ENCODE measurements around the gene OSBPL3. TPM values are rescaled to one million over a fixed set of nuclear protein-coding genes. Genes with fewer than 3 reads are reported as not detected.

OSBPL3 gene
- total RNA-seq, 1 experiment from 2014 or later: 8.6 TPM

- Histone ChIP-seq H3K14ac (ENCODE audit: insufficient read depth, low read length) (no peak overlapping the region), H4K20me1 (ENCODE audit: control insufficient read depth, insufficient read depth, insufficient read length) (no peaks in the 10 kb centered on the region), H3K56ac (ENCODE audit: insufficient read length, low read depth, low read length) (no peak overlapping the region), H4K5ac (ENCODE audit: insufficient read length, low read depth, low read length) (no peak overlapping the region), H3K18ac (ENCODE audit: insufficient read length, low read depth, low read length) (no peak overlapping the region), H3K27ac (ENCODE audit: insufficient read length, low read depth, low read length) (no peak overlapping the region), H3K79me2 (ENCODE audit: insufficient read depth, low read length) (no peaks in the 10 kb centered on the region), H2AFZ (ENCODE audit: low read length) (no peak overlapping the region), H2BK120ac (ENCODE audit: low read depth, low read length, poor library complexity, severe bottlenecking) (no peak overlapping the region), H3K4me2 (ENCODE audit: insufficient read depth, insufficient read length, low read length) (no peak overlapping the region), H4K91ac (ENCODE audit: insufficient read length, low read depth, low read length) (no peak overlapping the region), H3K23ac (ENCODE audit: insufficient read length, low read depth, low read length) (no peak overlapping the region), H2BK20ac (ENCODE audit: low read depth, low read length, poor library complexity, severe bottlenecking) (no peak overlapping the region), H2BK15ac (ENCODE audit: low read depth, low read length) (no peak overlapping the region), H2BK5ac (ENCODE audit: insufficient read length, low read length) (no peak overlapping the region), H3K27me3 (ENCODE audit: insufficient read depth, low read length) (no peaks in the 10 kb centered on the region), H3T11ph (ENCODE audit: low read length) (no peak overlapping the region), H3K9ac (ENCODE audit: extremely low read depth, insufficient read length, low read length) (no peak overlapping the region), H4K8ac (replicated peaks; ENCODE audit: insufficient read length, low read depth, low read length) (no peak overlapping the region), H3K9me3 (ENCODE audit: control insufficient read depth, low read depth, low read length) (no peaks in the 10 kb centered on the region), H2BK12ac (ENCODE audit: insufficient read length, low read depth, low read length) (no peak overlapping the region), H3K4ac (ENCODE audit: low read depth, low read length) (no peak overlapping the region), H3K23me2 (ENCODE audit: insufficient read length, low read depth, low read length, poor library complexity, severe bottlenecking) (no peaks in the 10 kb centered on the region), H2AK5ac (ENCODE audit: insufficient read length, low read length) (no peak overlapping the region), H3K79me1 (ENCODE audit: insufficient read depth, low read depth, low read length, poor library complexity, severe bottlenecking) (no peaks in the 10 kb centered on the region), H3K4me1 (ENCODE audit: insufficient read depth, low read length) (peaks cover 7% of the 10 kb centered on the region; the same call in 1 of the 2 replicates)
- Mint-ChIP-seq H3K27ac (no peak overlapping the region), H3K36me3 (ENCODE audit: insufficient read depth in 1 of 3, low read depth in 3 of 3) (peaks cover 0 to 11% (median 2%) of the 10 kb centered on the region in 3 experiments; a peak in 4 of 7 replicates), H3K4me1 (peaks cover 15 to 16% of the 10 kb centered on the region in 2 experiments), H3K27me3 (ENCODE audit: low read depth) (no peaks in the 10 kb centered on the region), H3K9me3 (peaks cover 4 to 10% of the 10 kb centered on the region in 2 experiments; a peak in 4 of 5 replicates), H3K4me3 (no peak overlapping the region)
- DNase-seq: no peak
- no CpG with 5 or more reads among the region's 3 CpGs for WGBS (ENCODE audit: extremely low coverage, insufficient read length, low lambda C conversion rate)
- TF ChIP-seq, protein P1, sequence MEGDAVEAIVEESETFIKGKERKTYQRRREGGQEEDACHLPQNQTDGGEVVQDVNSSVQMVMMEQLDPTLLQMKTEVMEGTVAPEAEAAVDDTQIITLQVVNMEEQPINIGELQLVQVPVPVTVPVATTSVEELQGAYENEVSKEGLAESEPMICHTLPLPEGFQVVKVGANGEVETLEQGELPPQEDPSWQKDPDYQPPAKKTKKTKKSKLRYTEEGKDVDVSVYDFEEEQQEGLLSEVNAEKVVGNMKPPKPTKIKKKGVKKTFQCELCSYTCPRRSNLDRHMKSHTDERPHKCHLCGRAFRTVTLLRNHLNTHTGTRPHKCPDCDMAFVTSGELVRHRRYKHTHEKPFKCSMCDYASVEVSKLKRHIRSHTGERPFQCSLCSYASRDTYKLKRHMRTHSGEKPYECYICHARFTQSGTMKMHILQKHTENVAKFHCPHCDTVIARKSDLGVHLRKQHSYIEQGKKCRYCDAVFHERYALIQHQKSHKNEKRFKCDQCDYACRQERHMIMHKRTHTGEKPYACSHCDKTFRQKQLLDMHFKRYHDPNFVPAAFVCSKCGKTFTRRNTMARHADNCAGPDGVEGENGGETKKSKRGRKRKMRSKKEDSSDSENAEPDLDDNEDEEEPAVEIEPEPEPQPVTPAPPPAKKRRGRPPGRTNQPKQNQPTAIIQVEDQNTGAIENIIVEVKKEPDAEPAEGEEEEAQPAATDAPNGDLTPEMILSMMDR (conservative IDR thresholded peaks at IDR 0.05): no peak
Observed at GRCh38 chr7:25005658-25006057, 25.7 kb upstream of the OSBPL3 start.

Measured in H9 (cell line).